ENCODE results near the gene PREX1. TPM values are rescaled to one million over a fixed set of nuclear protein-coding genes. Genes with fewer than 3 reads are reported as not detected.

The PREX1 gene
- total and polyA plus RNA-seq, 2 experiments from 2014 or later: 2.4 to 10.3 TPM

GRCh38 chr20:48786951-48787705 lies 40.7 kb downstream of the PREX1 start:
- Histone ChIP-seq H3K4me2 (no peak overlapping the region), H3K27ac (ENCODE audit: low read depth) (no peak overlapping the region), H3K79me2 (replicated peaks; ENCODE audit: insufficient read depth) (no peaks in the 10 kb centered on the region), H3K4me1 (ENCODE audit: insufficient read depth) (no peaks in the 10 kb centered on the region), H3K27me3 (ENCODE audit: insufficient read depth) (no peaks in the 10 kb centered on the region), H3F3A (replicated peaks; ENCODE audit: low read depth) (no peaks in the 10 kb centered on the region), H3K4me3 (no peak overlapping the region), H3K9me2 (ENCODE audit: insufficient read depth) (no peaks in the 10 kb centered on the region), H3K36me3 (ENCODE audit: insufficient read depth) (no peaks in the 10 kb centered on the region), H4K20me1 (replicated peaks; ENCODE audit: insufficient read depth) (no peaks in the 10 kb centered on the region), H2AFZ (no peak overlapping the region)
- H3K4me1 Mint-ChIP-seq: peaks cover 27% of the 10 kb centered on the region
- TF ChIP-seq CTCF (conservative IDR thresholded peaks at IDR 0.05; ENCODE audit: low read depth in 2 of 2) (no peak), ZNF331 (CRISPR knock-in tag; IDR thresholded peaks at IDR 0.05; ENCODE audit: low read depth) (no peak), EZH2phosphoT487 (IDR thresholded peaks at IDR 0.05; ENCODE audit: unreplicated experiment) (no peak)
- no peak for DNase-seq (ENCODE audit: low spot score)
- H3K9me3 Mint-ChIP-seq: no peaks in the 10 kb centered on the region
- H3K4me3 Mint-ChIP-seq: no peak overlapping the region
- no peak overlapping the region for H3K27ac Mint-ChIP-seq
- H3K27me3 Mint-ChIP-seq (ENCODE audit: insufficient read depth, low read depth, poor library complexity): peaks cover 5% of the 10 kb centered on the region
- ATAC-seq: no peak
- H3K36me3 Mint-ChIP-seq (ENCODE audit: low read depth): peaks cover 3% of the 10 kb centered on the region; the same call in 1 of the 3 replicates

- Mint-ChIP-seq H3K4me3 (no peak overlapping the region), H3K27me3 (ENCODE audit: insufficient read depth, low read depth, poor library complexity) (peaks cover 5% of the 10 kb centered on the region), H3K4me1 (peaks cover 27% of the 10 kb centered on the region), H3K36me3 (ENCODE audit: low read depth) (peaks cover 3% of the 10 kb centered on the region; the same call in 1 of the 3 replicates), H3K9me3 (no peaks in the 10 kb centered on the region), H3K27ac (no peak overlapping the region)
- Histone ChIP-seq H3K36me3 (ENCODE audit: insufficient read depth) (no peaks in the 10 kb centered on the region), H3K4me2 (no peak overlapping the region), H2AFZ (no peak overlapping the region), H3K27me3 (ENCODE audit: insufficient read depth) (no peaks in the 10 kb centered on the region), H3K4me3 (no peak overlapping the region), H3K79me2 (replicated peaks; ENCODE audit: insufficient read depth) (no peaks in the 10 kb centered on the region), H3F3A (replicated peaks; ENCODE audit: low read depth) (no peaks in the 10 kb centered on the region), H4K20me1 (replicated peaks; ENCODE audit: insufficient read depth) (no peaks in the 10 kb centered on the region), H3K4me1 (ENCODE audit: insufficient read depth) (no peaks in the 10 kb centered on the region), H3K9me2 (ENCODE audit: insufficient read depth) (no peaks in the 10 kb centered on the region), H3K27ac (ENCODE audit: low read depth) (no peak overlapping the region)
- DNase-seq (ENCODE audit: low spot score): no peak
- ATAC-seq: no peak
- TF ChIP-seq NANOG (IDR thresholded peaks at IDR 0.05; ENCODE audit: borderline replicate concordance): no peak
- TF ChIP-seq JUNB (IDR thresholded peaks at IDR 0.05; ENCODE audit: unreplicated experiment): no peak
- TF ChIP-seq ZNF331 (CRISPR knock-in tag; IDR thresholded peaks at IDR 0.05; ENCODE audit: low read depth): no peak
- TF ChIP-seq POLR2AphosphoS5 (IDR thresholded peaks at IDR 0.05; ENCODE audit: low read depth): no peak
- no peak for TF ChIP-seq CTCF (conservative IDR thresholded peaks at IDR 0.05; ENCODE audit: low read depth in 2 of 2)
- no peak for TF ChIP-seq REST (IDR thresholded peaks at IDR 0.05; ENCODE audit: unreplicated experiment)
- TF ChIP-seq ETS1 (IDR thresholded peaks at IDR 0.05): no peak
- TF ChIP-seq EZH2phosphoT487 (IDR thresholded peaks at IDR 0.05; ENCODE audit: unreplicated experiment): no peak
- no peak for TF ChIP-seq STAT1 (IDR thresholded peaks at IDR 0.05; ENCODE audit: unreplicated experiment)
- no peak for TF ChIP-seq CREB1 (CRISPR knock-in tag; IDR thresholded peaks at IDR 0.05; ENCODE audit: low read depth)
- TF ChIP-seq ZNF114 (CRISPR knock-in tag; IDR thresholded peaks at IDR 0.05): no peak
Measured at GRCh38 chr20:48785801-48786200, 42.0 kb downstream of the PREX1 start.
